Panc1 (cell line): ENCODE results near the gene MTHFS. TPM values are rescaled to one million over a fixed set of nuclear protein-coding genes. Genes with fewer than 3 reads are reported as not detected.

Source experiments
- ATAC-seq: fragments of 200-7000 bp; cut with Tn5 transposase; 2 replicates; pipeline ENCODE4 v1.9.1; 2020; ENCODE audit warnings: mild to moderate bottlenecking, moderate library complexity
- BruUV-seq: library from RNA; stranded (reverse); fragments of 400-500 nt; replicated peaks from 2 replicates; lab custom pipeline; 2021; lab: Mats Ljungman, UMichigan
- CTCF ChIA-PET: fragments of 300-600 bp; sonication (Branson Sonifier 250); formaldehyde crosslinking; loops from one replicate; lab custom pipeline; 2022; ENCODE audit warnings: antibody characterized with exemption; lab: Charles Lee
- POLR2A ChIA-PET: fragments of 300-600 bp; sonication (Branson Sonifier 250); formaldehyde crosslinking; loops from one replicate; lab custom pipeline; 2022; ENCODE audit warnings: antibody characterized with exemption; lab: Charles Lee
- DNase-seq: peaks from one replicate; pipeline ENCODE4 v3.0.0-alpha.2; 2010; ENCODE audit warnings: low read depth, low spot score
- H3K27ac ChIP-seq: 2 replicates; pipeline ENCODE4 v1.5.1; 2011; ENCODE audit warnings: mild to moderate bottlenecking, low read length, inconsistent platforms
- H3K27me3 ChIP-seq: fragments of 200-500 bp; sonication (Bioruptor generic); 2 replicates; pipeline ENCODE4 v1.6.0; 2014; ENCODE audit warnings: low read length, inconsistent platforms; ENCODE audit not compliant: control insufficient read depth, insufficient read depth
- H3K36me3 ChIP-seq: fragments of 200-500 bp; sonication (Bioruptor generic); 2 replicates; pipeline ENCODE4 v1.5.1; 2014; ENCODE audit warnings: inconsistent platforms, mild to moderate bottlenecking, low read length, moderate library complexity; ENCODE audit not compliant: control insufficient read depth, insufficient read depth
- H3K4me1 ChIP-seq: 2 replicates; pipeline ENCODE4 v1.5.1; 2011; ENCODE audit warnings: inconsistent platforms, mild to moderate bottlenecking, low read length, moderate library complexity; ENCODE audit not compliant: control insufficient read depth, insufficient read depth
- H3K4me3 ChIP-seq, 2 experiments: 2 replicates each; pipeline ENCODE4 v1.5.1; 2011 to 2012; ENCODE audit warnings: low read depth in 2 of 2, low read length in 2 of 2, mild to moderate bottlenecking in 2 of 2, inconsistent platforms in 1 of 2, moderate library complexity in 1 of 2
- H3K9me3 ChIP-seq: fragments of 200-500 bp; sonication (Bioruptor generic); 2 replicates; pipeline ENCODE4 v1.5.1; 2014; ENCODE audit warnings: low read depth, mild to moderate bottlenecking, inconsistent platforms, low read length, moderate library complexity; ENCODE audit not compliant: control insufficient read depth, insufficient read depth
- POLR2AphosphoS5 ChIP-seq: IDR thresholded peaks from 2 replicates; pipeline ENCODE4 v1.6.1; 2012; ENCODE audit warnings: mild to moderate bottlenecking, low read depth, low read length, moderate library complexity
- TCF7L2 ChIP-seq: IDR thresholded peaks from 2 replicates; pipeline ENCODE4 v1.6.1; 2011; ENCODE audit warnings: mild to moderate bottlenecking, low read depth, low read length, inconsistent platforms
- in situ Hi-C: cut with HindIII; loops from 2 replicates; pipeline ENCODE4 v1.10.0; 2016; ENCODE audit warnings: low sequenced_read_pairs, low pct_unique_long_range_greater_than_20kb
- intact Hi-C: fragments of 100-400 bp; cut with micrococcal nuclease; formaldehyde crosslinking; loops from one replicate; pipeline ENCODE4 v1.10.0; 2022; ENCODE audit not compliant: unreplicated experiment
- total RNA-seq: library from RNA; stranded (reverse); gene quantifications from one replicate; pipeline ENCODE4 v1.2.1, GENCODE V29; 2021; ENCODE audit not compliant: unreplicated experiment
- TF ChIP-seq, protein P1 (sequence below): fragments of 450-650 bp; IDR thresholded peaks from 2 replicates; pipeline ENCODE4 v1.5.1; 2017; ENCODE audit warnings: mild to moderate bottlenecking
- TF ChIP-seq, protein P2 (sequence below), 2 experiments: IDR thresholded peaks; 2 replicates each; pipeline ENCODE4 v1.6.1; 2011 to 2012; ENCODE audit warnings: low read depth in 2 of 2, control low read depth in 1 of 2, low read length in 1 of 2, mild to moderate bottlenecking in 1 of 2, moderate library complexity in 1 of 2; ENCODE audit not compliant: insufficient read depth in 1 of 2

The MTHFS gene
- total RNA-seq, 1 experiment from 2014 or later, result 50.0 TPM

DNA sequence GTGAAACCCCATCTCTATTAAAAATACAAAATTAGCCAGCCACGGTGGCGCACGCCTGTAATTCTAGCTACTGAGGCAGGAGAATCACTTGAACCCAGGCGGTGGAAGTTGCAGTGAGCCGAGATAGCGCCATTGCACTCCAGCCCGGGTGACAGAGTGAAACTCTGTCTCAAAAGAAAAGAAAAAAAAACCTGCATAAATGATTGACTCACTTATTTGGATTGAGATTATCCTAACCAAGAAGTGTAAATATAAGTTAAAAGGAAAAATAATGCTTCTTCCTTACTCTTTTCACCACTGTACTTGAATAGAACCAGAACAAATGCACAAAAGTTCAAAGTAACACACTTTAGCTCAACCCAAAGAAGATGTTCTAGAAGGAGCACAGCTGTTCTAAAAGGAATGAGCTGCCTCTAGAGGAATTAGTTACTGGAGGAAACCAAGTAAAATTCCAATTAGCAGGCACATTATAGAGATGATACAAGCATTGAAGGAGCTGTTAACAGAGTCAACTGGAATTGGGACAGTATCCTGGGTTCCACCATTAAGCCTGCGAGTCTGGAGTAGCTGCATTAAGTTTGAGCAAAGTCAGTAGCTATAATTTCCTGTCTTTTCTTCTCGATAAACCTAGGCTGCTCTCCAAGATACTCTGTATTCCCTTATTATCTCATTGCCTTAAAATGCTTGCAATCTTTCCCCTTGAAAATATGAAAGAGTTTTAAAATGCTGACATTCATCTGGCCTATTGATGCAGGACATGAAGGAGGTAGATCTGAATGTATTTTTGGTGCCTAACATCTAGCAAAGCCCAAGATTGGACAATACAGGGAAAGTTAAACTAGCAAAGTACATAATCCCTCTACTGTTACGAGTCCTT, 9.5 kb downstream of the MTHFS start:
- Histone ChIP-seq H3K9me3 (no peaks in the 10 kb centered on the region), H3K4me3 (no peak overlapping the region), H3K27me3 (no peaks in the 10 kb centered on the region), H3K36me3 (peaks cover 8% of the 10 kb centered on the region; the same call in 1 of the 2 replicates), H3K27ac (no peak overlapping the region; the same call in 1 of the 2 replicates), H3K4me1 (no peaks in the 10 kb centered on the region)
- no TSS peak for BruUV-seq
- ATAC-seq (no peak), DNase-seq (no peak)
- TF ChIP-seq, protein P1, sequence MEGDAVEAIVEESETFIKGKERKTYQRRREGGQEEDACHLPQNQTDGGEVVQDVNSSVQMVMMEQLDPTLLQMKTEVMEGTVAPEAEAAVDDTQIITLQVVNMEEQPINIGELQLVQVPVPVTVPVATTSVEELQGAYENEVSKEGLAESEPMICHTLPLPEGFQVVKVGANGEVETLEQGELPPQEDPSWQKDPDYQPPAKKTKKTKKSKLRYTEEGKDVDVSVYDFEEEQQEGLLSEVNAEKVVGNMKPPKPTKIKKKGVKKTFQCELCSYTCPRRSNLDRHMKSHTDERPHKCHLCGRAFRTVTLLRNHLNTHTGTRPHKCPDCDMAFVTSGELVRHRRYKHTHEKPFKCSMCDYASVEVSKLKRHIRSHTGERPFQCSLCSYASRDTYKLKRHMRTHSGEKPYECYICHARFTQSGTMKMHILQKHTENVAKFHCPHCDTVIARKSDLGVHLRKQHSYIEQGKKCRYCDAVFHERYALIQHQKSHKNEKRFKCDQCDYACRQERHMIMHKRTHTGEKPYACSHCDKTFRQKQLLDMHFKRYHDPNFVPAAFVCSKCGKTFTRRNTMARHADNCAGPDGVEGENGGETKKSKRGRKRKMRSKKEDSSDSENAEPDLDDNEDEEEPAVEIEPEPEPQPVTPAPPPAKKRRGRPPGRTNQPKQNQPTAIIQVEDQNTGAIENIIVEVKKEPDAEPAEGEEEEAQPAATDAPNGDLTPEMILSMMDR, result no peak
- TF ChIP-seq, protein P2, sequence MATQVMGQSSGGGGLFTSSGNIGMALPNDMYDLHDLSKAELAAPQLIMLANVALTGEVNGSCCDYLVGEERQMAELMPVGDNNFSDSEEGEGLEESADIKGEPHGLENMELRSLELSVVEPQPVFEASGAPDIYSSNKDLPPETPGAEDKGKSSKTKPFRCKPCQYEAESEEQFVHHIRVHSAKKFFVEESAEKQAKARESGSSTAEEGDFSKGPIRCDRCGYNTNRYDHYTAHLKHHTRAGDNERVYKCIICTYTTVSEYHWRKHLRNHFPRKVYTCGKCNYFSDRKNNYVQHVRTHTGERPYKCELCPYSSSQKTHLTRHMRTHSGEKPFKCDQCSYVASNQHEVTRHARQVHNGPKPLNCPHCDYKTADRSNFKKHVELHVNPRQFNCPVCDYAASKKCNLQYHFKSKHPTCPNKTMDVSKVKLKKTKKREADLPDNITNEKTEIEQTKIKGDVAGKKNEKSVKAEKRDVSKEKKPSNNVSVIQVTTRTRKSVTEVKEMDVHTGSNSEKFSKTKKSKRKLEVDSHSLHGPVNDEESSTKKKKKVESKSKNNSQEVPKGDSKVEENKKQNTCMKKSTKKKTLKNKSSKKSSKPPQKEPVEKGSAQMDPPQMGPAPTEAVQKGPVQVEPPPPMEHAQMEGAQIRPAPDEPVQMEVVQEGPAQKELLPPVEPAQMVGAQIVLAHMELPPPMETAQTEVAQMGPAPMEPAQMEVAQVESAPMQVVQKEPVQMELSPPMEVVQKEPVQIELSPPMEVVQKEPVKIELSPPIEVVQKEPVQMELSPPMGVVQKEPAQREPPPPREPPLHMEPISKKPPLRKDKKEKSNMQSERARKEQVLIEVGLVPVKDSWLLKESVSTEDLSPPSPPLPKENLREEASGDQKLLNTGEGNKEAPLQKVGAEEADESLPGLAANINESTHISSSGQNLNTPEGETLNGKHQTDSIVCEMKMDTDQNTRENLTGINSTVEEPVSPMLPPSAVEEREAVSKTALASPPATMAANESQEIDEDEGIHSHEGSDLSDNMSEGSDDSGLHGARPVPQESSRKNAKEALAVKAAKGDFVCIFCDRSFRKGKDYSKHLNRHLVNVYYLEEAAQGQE (IDR thresholded peaks at IDR 0.05; ENCODE audit: insufficient read depth in 1 of 2, low read depth in 2 of 2, low read length in 1 of 2), result no peak
- no peak for TF ChIP-seq TCF7L2
- ChIA-PET POLR2A (no interaction called here), CTCF (interaction anchor here (0.7 kb wide), 1 partner anchor 23 kb away, joined by 5 read pairs; no protein-coding TSS in a partner anchor)
- intact Hi-C loops (no loop called here), in situ Hi-C loops (no loop called here)

DNA sequence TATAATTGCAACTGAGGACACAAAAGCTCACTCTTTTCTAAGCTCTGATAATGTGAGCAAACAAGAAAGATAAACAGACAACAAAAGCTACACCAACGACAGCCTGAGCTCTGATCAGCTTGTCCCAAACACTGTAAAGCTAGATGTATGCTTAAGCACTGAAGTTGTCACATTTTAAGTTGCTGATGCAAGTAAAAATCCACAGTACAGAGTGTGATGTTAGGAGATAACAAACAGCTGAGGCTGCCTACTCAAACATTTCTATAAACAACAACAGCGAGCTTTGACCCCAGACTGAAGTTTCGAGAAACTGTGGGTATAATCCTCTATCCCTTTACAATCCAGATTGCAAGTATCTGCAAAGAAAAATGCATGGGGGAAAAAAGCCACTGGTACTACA, 10.7 kb downstream of the MTHFS start:
- intact Hi-C loops, result no loop called here
- Histone ChIP-seq H3K4me3 (no peak overlapping the region), H3K27me3 (no peaks in the 10 kb centered on the region), H3K9me3 (peaks cover under 1% of the 10 kb centered on the region; the same call in 1 of the 2 replicates), H3K27ac (no peak overlapping the region), H3K4me1 (no peaks in the 10 kb centered on the region), H3K36me3 (peaks cover 10% of the 10 kb centered on the region; the same call in 1 of the 2 replicates)
- no peak for DNase-seq
- no peak for ATAC-seq
- CTCF ChIA-PET, result no interaction called here
- POLR2A ChIA-PET, result no interaction called here
- BruUV-seq, result no TSS peak
- in situ Hi-C loops, result no loop called here
- TF ChIP-seq, protein P1, result no peak
- no peak for TF ChIP-seq POLR2AphosphoS5
